ENCODE data around the gene FSIP1.

FSIP1 gene

DNA sequence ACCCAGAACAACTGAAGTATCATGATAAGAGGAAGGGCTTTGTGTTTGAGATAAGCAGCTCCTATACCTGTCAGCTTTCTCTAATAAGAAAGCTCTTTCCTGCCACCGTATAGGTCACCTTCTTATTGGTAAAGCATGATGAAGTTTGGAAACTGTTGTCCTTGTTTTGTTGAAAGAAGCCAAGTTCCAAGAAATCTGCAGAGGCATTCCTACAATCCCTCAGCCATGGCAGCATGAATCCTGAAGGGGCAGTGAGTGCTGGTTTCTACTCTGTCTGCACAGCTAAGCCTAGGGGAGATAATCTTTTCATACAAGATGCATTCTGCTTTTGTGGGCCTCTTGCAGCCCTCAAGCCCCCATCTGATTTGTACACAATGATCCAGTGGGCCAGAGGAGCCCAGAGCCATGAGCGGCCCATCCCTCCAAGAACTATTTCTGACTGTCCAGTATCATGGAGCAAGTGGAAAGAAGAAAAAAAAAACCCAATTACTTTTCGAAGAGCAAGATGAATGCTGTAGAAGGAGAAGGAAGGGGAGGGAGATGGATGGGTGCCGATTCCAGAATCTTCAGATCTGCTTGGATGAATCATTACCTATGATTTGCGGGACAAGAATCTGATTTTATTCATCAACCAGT is 203.7 kb downstream of the FSIP1 start:
- DNase-seq: no peak

- no peak for DNase-seq
Measured at GRCh38 chr15:39575180-39575579, 207.5 kb downstream of the FSIP1 start.

- DNase-seq: no peak
Measured at GRCh38 chr15:39574427-39574826, 208.2 kb downstream of the FSIP1 start.

GRCh38 chr15:39573844-39574243 is 208.8 kb downstream of the FSIP1 start:
- no peak for DNase-seq

GRCh38 chr15:39573287-39573686 is 209.4 kb downstream of the FSIP1 start:
- DNase-seq: no peak

- no peak for DNase-seq
Measured at GRCh38 chr15:39565851-39566250, 216.8 kb downstream of the FSIP1 start.

DNA sequence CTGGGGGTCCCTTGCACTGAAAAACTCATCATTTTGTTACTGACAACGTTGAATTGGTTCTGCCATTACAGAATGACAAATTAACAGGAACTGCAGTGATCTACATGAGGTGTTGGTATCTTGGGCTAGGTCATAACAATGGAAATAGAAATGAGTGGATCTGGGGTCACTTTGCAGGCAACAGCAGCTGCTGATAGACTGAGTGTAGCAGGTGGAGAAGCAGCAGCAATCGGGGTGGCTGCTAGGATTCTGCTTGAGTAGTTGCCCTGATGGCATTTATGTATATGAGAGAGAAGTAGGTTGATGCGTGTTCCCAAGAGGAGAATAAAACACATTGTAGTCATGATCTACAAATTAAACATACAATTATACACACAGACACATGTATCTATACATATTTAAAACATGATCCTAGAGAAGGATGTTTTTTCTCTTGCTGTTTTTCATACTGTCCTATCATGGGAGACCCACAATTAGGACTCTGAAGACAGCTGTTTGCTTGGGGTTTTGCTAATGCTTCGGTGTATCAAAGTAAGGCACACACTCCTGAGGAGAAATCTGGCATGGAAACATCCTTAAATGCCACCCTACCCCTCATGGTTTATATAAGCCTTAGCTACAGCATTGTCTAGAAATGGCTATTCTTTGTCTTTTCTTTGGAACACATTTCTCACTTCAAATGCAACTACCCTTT is 217.5 kb downstream of the FSIP1 start:
- DNase-seq: no peak

- DNase-seq: no peak
Measured at GRCh38 chr15:39558421-39558820, 224.2 kb downstream of the FSIP1 start.

- DNase-seq: peak; percentile 91
Measured at GRCh38 chr15:39556461-39556860, 226.2 kb downstream of the FSIP1 start.

DNA sequence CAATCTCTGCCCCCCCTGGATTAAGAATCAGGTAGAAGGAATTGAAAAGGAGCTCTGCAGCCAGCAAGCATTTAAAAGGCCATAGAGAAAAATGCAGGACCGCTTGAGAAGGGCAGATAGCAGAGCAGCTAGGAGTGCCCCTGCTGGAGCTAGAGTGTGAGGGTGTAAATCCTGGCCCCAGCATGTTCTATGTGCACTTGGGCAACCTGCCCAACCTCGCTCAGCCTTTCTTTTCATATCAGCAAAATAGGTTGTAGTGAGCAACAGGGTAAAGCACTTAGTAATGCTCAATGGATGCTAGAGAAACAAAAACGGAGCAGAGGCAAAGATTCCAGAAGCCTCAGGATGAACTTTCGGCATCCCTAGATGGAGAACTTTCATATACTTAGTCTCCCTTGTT is 226.8 kb downstream of the FSIP1 start:
- DNase-seq: peak; percentile 46

DNA sequence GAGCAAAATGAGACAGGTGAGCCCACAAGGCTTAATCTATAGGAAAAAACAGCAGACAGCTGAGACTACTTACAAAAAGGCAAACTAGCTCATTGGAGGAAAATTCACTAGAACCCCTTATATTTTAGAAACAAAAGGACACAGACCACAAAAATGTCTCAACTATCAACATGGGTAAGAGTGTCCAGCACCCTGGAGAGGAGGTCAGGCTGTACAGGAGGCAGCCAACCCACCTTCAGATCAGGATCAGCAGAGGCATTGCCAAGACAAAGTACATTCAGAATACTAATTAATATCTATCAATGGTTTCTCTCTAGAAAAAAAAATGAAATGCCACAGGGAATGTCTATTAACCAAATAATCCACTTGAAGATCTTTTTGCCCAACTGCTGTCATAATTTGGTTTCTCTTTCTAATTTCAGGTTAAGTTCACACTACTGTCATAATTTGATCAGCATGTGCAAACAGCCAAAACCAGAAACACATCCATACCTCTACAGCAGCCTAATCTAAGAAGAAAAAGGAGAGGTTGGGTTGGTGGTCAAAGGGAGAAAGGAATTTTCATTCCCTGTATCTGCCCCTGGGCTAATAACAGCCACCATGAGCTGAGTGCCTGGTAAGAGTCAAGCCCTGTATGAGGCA is 227.8 kb downstream of the FSIP1 start:
- no peak for DNase-seq

DNA sequence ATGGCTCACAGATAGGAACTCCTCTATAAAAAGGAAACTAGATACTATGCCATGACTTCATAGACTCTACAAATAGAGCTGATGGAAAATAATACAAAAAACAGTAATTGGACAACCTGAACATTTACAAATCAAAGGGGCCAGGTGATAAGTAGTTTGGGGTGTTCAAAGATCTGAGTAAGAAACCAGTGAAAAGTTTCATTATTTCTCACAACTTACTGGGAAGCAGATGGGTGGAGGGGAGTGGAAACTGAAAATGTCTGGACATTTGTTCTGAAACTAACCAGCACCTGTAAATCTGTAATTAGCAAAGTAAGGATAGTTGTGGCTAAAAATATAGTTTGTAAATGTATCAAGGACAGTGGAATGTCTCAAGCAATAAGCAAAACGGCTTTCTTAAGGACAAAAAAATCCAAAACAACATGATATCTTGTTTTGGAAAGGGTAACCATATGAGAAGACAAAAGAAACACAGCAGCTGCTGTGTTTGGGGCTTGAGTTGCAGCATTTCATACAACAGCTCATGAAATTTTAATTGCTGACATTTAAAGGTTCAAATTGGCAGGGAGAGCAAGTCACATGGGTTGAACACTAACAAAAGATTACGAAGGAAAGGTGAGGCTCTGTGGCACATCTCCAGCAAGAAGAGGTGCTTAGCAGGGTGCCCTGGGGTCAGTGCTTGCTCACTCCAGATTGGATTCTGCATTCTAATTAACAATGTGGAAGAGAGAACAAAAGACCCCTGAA is 228.5 kb downstream of the FSIP1 start:
- DNase-seq: peak; percentile 22

GRCh38 chr15:39552556-39552955 is 230.1 kb downstream of the FSIP1 start:
- no peak for DNase-seq

GRCh38 chr15:39551476-39551875 is 231.2 kb downstream of the FSIP1 start:
- DNase-seq: no peak

All from DMS 273 treated with DMSO at 0.1 percent for 48 hours (cell line).